Vagina (tissue), 2 donors: ENCODE measurements around the gene TK1. TPM values are rescaled to one million over a fixed set of nuclear protein-coding genes. Genes with fewer than 3 reads are reported as not detected.

Experiments used
- DNase-seq, 2 donors: peaks; one replicate each; pipeline ENCODE4 v3.0.0-alpha.2; 2017; ENCODE audit errors: extremely low spot score in 2 of 2
- H3K27ac ChIP-seq: fragments of 200-600 bp; sonication (generic); one replicate; pipeline ENCODE4 v1.5.1; 2019
- H3K27me3 ChIP-seq: fragments of 200-600 bp; sonication (generic); one replicate; pipeline ENCODE4 v1.5.1; 2019
- H3K36me3 ChIP-seq, 2 donors: fragments of 200-600 bp; sonication (generic); one replicate each; pipeline ENCODE4 v1.5.1; 2017 to 2019
- H3K4me1 ChIP-seq: fragments of 200-600 bp; sonication (generic); one replicate; pipeline ENCODE4 v1.5.1; 2019
- H3K4me3 ChIP-seq, 2 donors: fragments of 200-600 bp; sonication (generic); 1 replicate in 1 of 2; 2 replicates in 1 of 2; pipeline ENCODE4 v1.5.1; 2016 to 2019
- H3K9me3 ChIP-seq: fragments of 200-600 bp; sonication (generic); one replicate; pipeline ENCODE4 v1.5.1; 2019
- CTCF ChIP-seq, 3 experiments: fragments of 450-650 bp in 2 of 3; fragments of 200-600 bp in 1 of 3; sonication (generic) in 1 of 3; IDR thresholded peaks; one replicate each; pipeline ENCODE4 v1.5.1; 2017 to 2019; ENCODE audit warnings: antibody characterized with exemption in 3 of 3, mild to moderate bottlenecking in 2 of 3, moderate library complexity in 2 of 3
- POLR2A ChIP-seq, 2 donors: fragments of 450-650 bp; IDR thresholded peaks; one replicate each; pipeline ENCODE4 v1.6.1; 2017; ENCODE audit warnings: antibody characterized with exemption in 2 of 2, mild to moderate bottlenecking in 2 of 2, moderate library complexity in 2 of 2
- POLR2AphosphoS5 ChIP-seq, 2 donors: sonication (generic); formaldehyde crosslinking; IDR thresholded peaks; one replicate each; pipeline ENCODE4 v1.9.0; 2017; ENCODE audit warnings: antibody characterized with exemption in 2 of 2, mild to moderate bottlenecking in 2 of 2, low read depth in 1 of 2; ENCODE audit not compliant: insufficient read depth in 1 of 2
- intact Hi-C: fragments of 100-400 bp; cut with DNase I; formaldehyde crosslinking; loops from one replicate; pipeline ENCODE4 v1.15.1; 2023
- total RNA-seq: library from RNA; depleted of rRNA; stranded (reverse); fragments of >200 nt; gene quantifications from one replicate; pipeline ENCODE4 v1.2.3, GENCODE V29; 2016

The TK1 gene
- total RNA-seq, 1 donor from 2014 or later, result 3.7 TPM

- Histone ChIP-seq H3K9me3 (no peaks in the 10 kb centered on the region), H3K27ac (peak overlapping the region; percentile 69), H3K4me1 (peaks cover 52% of the 10 kb centered on the region), H3K27me3 (no peaks in the 10 kb centered on the region), H3K4me3 (no peak overlapping the region), H3K36me3 (no peaks in the 10 kb centered on the region)
- TF ChIP-seq CTCF (IDR thresholded peaks at IDR 0.05), result no peak
- peak in 1 of 2 donors; percentile 53 for TF ChIP-seq POLR2AphosphoS5 (IDR thresholded peaks at IDR 0.05; ENCODE audit: insufficient read depth in 1 of 2, low read depth in 1 of 2)
- TF ChIP-seq POLR2A (IDR thresholded peaks at IDR 0.05), result no peak
- intact Hi-C loops, result no loop called here
- no peak for DNase-seq
These were observed 41.9 kb downstream of the TK1 start for GRCh38 chr17:78144736-78145641.

DNA sequence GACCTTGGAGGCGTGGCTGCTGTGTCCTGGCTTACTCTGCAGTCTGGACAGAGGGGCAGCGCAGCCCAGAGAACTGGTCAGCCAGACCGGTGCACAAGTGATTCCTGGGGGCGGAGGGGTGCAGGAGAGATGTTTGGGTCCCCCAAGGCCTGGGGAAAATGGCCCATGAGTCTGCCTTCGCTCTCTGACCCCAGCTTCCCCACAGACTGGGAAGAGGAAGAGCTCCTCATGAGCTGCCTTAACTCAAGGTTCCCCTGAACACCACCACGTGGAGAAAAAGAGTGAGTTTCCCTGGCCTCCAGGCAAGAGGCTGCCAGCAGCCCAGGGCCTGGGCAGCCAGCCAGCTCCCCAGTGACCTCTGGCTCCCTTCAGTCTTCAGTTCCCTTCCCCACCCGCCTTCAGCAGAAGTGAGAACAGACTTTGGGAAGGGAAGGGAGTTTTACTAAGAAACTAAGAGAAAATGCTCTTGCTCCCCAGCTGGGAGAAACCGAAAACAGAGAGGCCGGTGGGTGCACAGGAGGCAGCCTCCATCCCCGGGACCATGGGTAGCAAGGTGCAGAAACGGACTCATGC is 42.6 kb downstream of the TK1 start:
- H3K9me3 ChIP-seq, result no peaks in the 10 kb centered on the region
- TF ChIP-seq POLR2AphosphoS5 (IDR thresholded peaks at IDR 0.05; ENCODE audit: insufficient read depth in 1 of 2, low read depth in 1 of 2) (peak in 1 of 2 donors; percentile 47), CTCF (IDR thresholded peaks at IDR 0.05) (no peak), POLR2A (IDR thresholded peaks at IDR 0.05) (no peak)
- intact Hi-C loops, result no loop called here
- H3K4me1 ChIP-seq, result peaks cover 56% of the 10 kb centered on the region
- H3K4me3 ChIP-seq, result no peak overlapping the region
- no peaks in the 10 kb centered on the region for H3K27me3 ChIP-seq
- peak overlapping the region; percentile 69 for H3K27ac ChIP-seq
- DNase-seq, result no peak
- no peaks in the 10 kb centered on the region for H3K36me3 ChIP-seq

DNA sequence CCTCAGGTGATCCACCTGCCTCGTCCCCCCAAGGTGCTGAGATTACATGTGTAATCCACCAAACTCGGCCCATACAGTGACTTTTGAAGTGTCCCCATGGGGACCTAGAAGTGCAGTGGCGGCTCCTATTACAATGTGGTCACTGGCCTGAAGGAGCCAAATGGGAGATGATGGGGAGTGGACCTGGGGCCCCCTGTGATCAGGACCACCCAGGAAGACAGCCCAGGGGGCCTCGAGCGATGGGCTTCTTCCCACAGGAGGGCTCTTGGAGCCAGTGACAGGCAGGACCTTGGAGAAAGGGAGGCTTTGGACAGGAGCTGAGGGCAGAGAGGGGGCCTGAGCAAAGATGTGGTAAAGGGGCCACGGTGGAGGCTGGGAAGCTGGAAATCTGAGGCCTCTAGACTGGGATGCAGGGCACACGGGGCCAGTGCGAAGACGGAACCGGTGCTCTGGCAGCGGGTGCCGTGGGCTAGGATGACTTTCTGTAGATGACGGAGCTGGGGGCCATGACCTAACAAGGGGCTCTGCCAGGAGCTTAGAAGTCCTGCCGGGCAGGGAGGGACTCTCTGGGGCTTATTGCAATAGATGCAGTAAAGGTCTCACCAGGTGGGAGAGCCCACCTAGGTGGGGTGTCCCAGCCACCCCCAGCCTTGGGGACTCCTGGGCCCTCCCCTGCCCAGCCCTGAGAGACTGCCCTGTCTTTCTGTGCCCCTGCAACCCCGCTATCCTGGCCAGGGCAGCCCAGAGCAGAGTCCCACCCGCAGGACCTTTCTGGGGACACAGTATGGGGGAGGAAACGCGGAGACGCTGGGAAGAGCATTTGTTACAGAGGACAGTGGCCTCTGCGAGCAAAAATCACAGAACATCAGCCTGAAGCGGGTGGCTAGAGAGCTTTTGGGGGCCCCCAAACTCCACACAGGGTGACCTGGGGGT is 43.4 kb downstream of the TK1 start:
- no peak for TF ChIP-seq POLR2A (IDR thresholded peaks at IDR 0.05)
- TF ChIP-seq CTCF (IDR thresholded peaks at IDR 0.05), result no peak
- no peak for TF ChIP-seq POLR2AphosphoS5 (IDR thresholded peaks at IDR 0.05; ENCODE audit: insufficient read depth in 1 of 2, low read depth in 1 of 2)
- Histone ChIP-seq H3K4me1 (peaks cover 56% of the 10 kb centered on the region), H3K27me3 (no peaks in the 10 kb centered on the region), H3K36me3 (no peaks in the 10 kb centered on the region), H3K9me3 (no peaks in the 10 kb centered on the region), H3K4me3 (no peak overlapping the region), H3K27ac (peak overlapping the region; percentile 69)
- no peak for DNase-seq
- intact Hi-C loops, result no loop called here

DNA sequence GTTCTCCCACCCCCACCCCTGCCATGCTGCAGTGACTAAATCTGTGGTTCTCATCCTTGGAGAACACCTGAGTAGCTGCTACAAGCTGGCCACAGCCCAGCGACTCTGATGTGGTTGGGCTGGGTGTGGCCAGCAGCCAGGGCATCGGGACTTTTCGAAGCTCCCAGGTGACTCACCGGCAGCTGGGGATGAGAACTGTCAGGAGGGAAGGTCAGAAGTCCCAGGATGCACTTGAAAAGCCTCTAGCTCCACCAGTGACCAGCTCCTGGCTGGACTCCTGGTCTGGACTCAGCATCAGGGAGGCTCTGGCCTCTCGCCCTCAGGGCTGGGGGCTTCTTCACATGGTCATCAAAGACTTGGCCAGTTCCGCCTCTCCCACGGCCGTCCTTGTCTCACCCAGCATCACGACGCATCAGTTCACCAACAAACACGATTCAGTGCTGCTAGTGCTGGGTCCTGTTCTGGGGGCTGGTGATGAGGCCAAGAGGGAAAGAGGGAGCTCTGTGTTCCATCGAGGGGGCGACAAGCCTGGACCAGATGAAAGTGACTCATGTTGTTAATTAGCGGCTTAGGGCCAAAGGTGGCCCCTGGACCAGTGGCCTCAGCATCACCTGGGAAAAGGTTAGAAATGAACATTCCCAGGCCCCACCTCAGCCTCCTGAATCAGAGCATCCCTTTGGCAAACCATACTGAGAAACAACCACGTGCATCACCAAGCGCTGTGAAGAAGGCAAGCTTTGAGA is 44.6 kb downstream of the TK1 start:
- intact Hi-C loops, result no loop called here
- no peaks in the 10 kb centered on the region for H3K27me3 ChIP-seq
- no peak for TF ChIP-seq CTCF (IDR thresholded peaks at IDR 0.05)
- TF ChIP-seq POLR2AphosphoS5 (IDR thresholded peaks at IDR 0.05; ENCODE audit: insufficient read depth in 1 of 2, low read depth in 1 of 2), result peak in 1 of 2 donors; percentile 52
- TF ChIP-seq POLR2A (IDR thresholded peaks at IDR 0.05), result no peak
- peak overlapping the region; percentile 83 for H3K27ac ChIP-seq
- H3K36me3 ChIP-seq, result no peaks in the 10 kb centered on the region
- H3K4me3 ChIP-seq, result no peak overlapping the region
- peaks cover 56% of the 10 kb centered on the region for H3K4me1 ChIP-seq
- DNase-seq, result no peak
- no peaks in the 10 kb centered on the region for H3K9me3 ChIP-seq
